Stimulated activated CD8-positive, alpha-beta memory T cell treated with anti-CD3 and anti-CD28 coated beads, Interleukin-4, amount 100 ng/mL, for 1 hour (primary cell): ENCODE results near the gene USP10.

Experiments
- DNase-seq, 2 donors: peaks; one replicate each; pipeline ENCODE4 v3.0.0-alpha.2; 2020; ENCODE audit warnings: low read depth in 2 of 2, low spot score in 1 of 2

USP10 gene

GRCh38 chr16:84769416-84769815 lies 69.6 kb downstream of the USP10 start:
- DNase-seq = no peak

GRCh38 chr16:84773312-84773711 lies 73.5 kb downstream of the USP10 start:
- no peak for DNase-seq

GRCh38 chr16:84774810-84775209 lies 75.0 kb downstream of the USP10 start:
- no peak for DNase-seq

- no peak for DNase-seq
Observed at GRCh38 chr16:84775262-84775810, 75.5 kb downstream of the USP10 start.

- DNase-seq = no peak
Observed at GRCh38 chr16:84777435-84777834, 77.6 kb downstream of the USP10 start.

- no peak for DNase-seq
Observed at GRCh38 chr16:84778720-84779119, 78.9 kb downstream of the USP10 start.

- no peak for DNase-seq
Observed at GRCh38 chr16:84780063-84780462, 80.3 kb downstream of the USP10 start.

- no peak for DNase-seq
Observed at GRCh38 chr16:84780544-84781376, 81.0 kb downstream of the USP10 start.

GRCh38 chr16:84782846-84783245 lies 83.0 kb downstream of the USP10 start:
- no peak for DNase-seq

- DNase-seq = no peak
Observed at GRCh38 chr16:84785843-84786581, 86.2 kb downstream of the USP10 start.

- no peak for DNase-seq
Observed at GRCh38 chr16:84786605-84787262, 86.9 kb downstream of the USP10 start.

GRCh38 chr16:84787263-84787622 lies 87.4 kb downstream of the USP10 start:
- no peak for DNase-seq

- DNase-seq = no peak
Observed at GRCh38 chr16:84788920-84789391, 89.2 kb downstream of the USP10 start.

- DNase-seq = no peak
Observed at GRCh38 chr16:84789431-84789830, 89.6 kb downstream of the USP10 start.

GRCh38 chr16:84790301-84790700 lies 90.5 kb downstream of the USP10 start:
- DNase-seq = no peak

- no peak for DNase-seq
Observed at GRCh38 chr16:84791088-84791487, 91.3 kb downstream of the USP10 start.

- DNase-seq = no peak
Observed at GRCh38 chr16:84791501-84791900, 91.7 kb downstream of the USP10 start.

GRCh38 chr16:84794186-84794585 lies 94.4 kb downstream of the USP10 start:
- DNase-seq = no peak

- DNase-seq = no peak
Observed at GRCh38 chr16:84794626-84795025, 94.8 kb downstream of the USP10 start.

GRCh38 chr16:84795329-84796053 lies 95.7 kb downstream of the USP10 start:
- no peak for DNase-seq
